Astrocyte of the spinal cord (primary cell): ENCODE measurements around the gene DRAP1.

Source experiments
- DNase-seq: peaks from one replicate; pipeline ENCODE4 v3.0.0; 2011; ENCODE audit warnings: low read depth, low spot score
- H3K4me3 ChIP-seq: 2 replicates; pipeline ENCODE4 v1.5.1; 2011; ENCODE audit warnings: low read depth, mild to moderate bottlenecking, low read length, moderate library complexity
- CTCF ChIP-seq: IDR thresholded peaks from 2 replicates; pipeline ENCODE4 v1.5.1; 2012; ENCODE audit warnings: low read depth, mild to moderate bottlenecking, low read length, inconsistent platforms
- in situ Hi-C: cut with HindIII; loops from 2 replicates; pipeline ENCODE4 v1.10.0; 2017; ENCODE audit warnings: low sequenced_read_pairs

The DRAP1 gene

GRCh38 chr11:65907878-65908277, 11.3 kb upstream of the DRAP1 start:
- no peak for DNase-seq
- H3K4me3 ChIP-seq: no peak overlapping the region
- TF ChIP-seq CTCF: no peak
- in situ Hi-C loops: no loop called here

GRCh38 chr11:65911682-65912568, 7.3 kb upstream of the DRAP1 start:
- peak; percentile 32 for TF ChIP-seq CTCF
- H3K4me3 ChIP-seq: no peak overlapping the region
- in situ Hi-C loops: no loop called here
- peak; percentile 73 for DNase-seq

GRCh38 chr11:65912845-65913244, 6.4 kb upstream of the DRAP1 start:
- in situ Hi-C loops: no loop called here
- TF ChIP-seq CTCF: no peak
- no peak overlapping the region for H3K4me3 ChIP-seq
- peak; percentile 59 for DNase-seq

GRCh38 chr11:65915101-65915820, 4.0 kb upstream of the DRAP1 start:
- TF ChIP-seq CTCF: no peak
- in situ Hi-C loops: no loop called here
- no peak overlapping the region for H3K4me3 ChIP-seq
- DNase-seq: no peak

- TF ChIP-seq CTCF: no peak
- in situ Hi-C loops: no loop called here
- H3K4me3 ChIP-seq: peak overlapping the region; percentile 5
- peak; percentile 95 for DNase-seq
Measured at GRCh38 chr11:65915821-65916251, 3.4 kb upstream of the DRAP1 start.

GRCh38 chr11:65916391-65916790, 2.8 kb upstream of the DRAP1 start:
- DNase-seq: no peak
- no peak overlapping the region for H3K4me3 ChIP-seq
- in situ Hi-C loops: no loop called here
- no peak for TF ChIP-seq CTCF
